ENCODE data around the gene PLIN3. TPM values are rescaled to one million over a fixed set of nuclear protein-coding genes. Genes with fewer than 3 reads are reported as not detected.
"Not testable (repeated sequence)": the region's sequence is repeated elsewhere in the genome, so short reads cannot be mapped to it uniquely, and the experiment has no call there.

Gene PLIN3
- total and polyA plus RNA-seq, 7 donors, result 20.3 to 191 (median 34.2) TPM

DNA sequence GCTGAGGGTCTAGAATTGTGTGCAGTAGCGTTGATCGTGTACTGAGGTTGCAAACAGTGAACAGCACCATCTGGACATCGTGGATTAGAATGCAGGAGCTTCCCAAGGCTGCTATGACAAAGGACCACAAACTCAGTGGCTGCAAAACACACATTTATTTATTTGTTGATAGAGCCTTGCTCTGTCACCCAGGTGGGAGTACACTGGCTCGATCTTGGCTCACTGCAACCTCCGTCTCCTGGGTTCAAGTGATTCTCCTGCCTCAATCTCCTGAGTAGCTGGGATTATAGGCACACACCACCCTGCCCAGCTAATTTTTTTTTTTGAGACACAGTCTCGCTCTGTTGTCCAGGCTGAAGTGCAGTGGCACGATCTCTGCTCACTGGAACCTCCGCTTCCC, 39.5 kb upstream of the PLIN3 start:
- intact Hi-C loops (cut with DNase I), result no loop called here
- TF ChIP-seq, protein P1, sequence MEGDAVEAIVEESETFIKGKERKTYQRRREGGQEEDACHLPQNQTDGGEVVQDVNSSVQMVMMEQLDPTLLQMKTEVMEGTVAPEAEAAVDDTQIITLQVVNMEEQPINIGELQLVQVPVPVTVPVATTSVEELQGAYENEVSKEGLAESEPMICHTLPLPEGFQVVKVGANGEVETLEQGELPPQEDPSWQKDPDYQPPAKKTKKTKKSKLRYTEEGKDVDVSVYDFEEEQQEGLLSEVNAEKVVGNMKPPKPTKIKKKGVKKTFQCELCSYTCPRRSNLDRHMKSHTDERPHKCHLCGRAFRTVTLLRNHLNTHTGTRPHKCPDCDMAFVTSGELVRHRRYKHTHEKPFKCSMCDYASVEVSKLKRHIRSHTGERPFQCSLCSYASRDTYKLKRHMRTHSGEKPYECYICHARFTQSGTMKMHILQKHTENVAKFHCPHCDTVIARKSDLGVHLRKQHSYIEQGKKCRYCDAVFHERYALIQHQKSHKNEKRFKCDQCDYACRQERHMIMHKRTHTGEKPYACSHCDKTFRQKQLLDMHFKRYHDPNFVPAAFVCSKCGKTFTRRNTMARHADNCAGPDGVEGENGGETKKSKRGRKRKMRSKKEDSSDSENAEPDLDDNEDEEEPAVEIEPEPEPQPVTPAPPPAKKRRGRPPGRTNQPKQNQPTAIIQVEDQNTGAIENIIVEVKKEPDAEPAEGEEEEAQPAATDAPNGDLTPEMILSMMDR (IDR thresholded peaks at IDR 0.05), result no peak
- TF ChIP-seq EP300 (IDR thresholded peaks at IDR 0.05), result no peak
- TF ChIP-seq POLR2A (IDR thresholded peaks at IDR 0.05), result no peak
- TF ChIP-seq POLR2AphosphoS5 (IDR thresholded peaks at IDR 0.05), result no peak
- H3K27me3 ChIP-seq, result peaks cover 6 to 21% (median 12%) of the 10 kb centered on the region in 3 donors
- H3K36me3 ChIP-seq, result no peaks in the 10 kb centered on the region
- no peak for DNase-seq
- H3K4me1 ChIP-seq, result peaks cover 0 to 25% (median 25%) of the 10 kb centered on the region in 4 donors
- no peak overlapping the region for H3K4me3 ChIP-seq
- no peak overlapping the region for H3K27ac ChIP-seq
- H3K9me3 ChIP-seq, result no peaks in the 10 kb centered on the region
- 83 to 88% methylated on average over 8 of the region's 8 CpGs for WGBS, 2 donors

DNA sequence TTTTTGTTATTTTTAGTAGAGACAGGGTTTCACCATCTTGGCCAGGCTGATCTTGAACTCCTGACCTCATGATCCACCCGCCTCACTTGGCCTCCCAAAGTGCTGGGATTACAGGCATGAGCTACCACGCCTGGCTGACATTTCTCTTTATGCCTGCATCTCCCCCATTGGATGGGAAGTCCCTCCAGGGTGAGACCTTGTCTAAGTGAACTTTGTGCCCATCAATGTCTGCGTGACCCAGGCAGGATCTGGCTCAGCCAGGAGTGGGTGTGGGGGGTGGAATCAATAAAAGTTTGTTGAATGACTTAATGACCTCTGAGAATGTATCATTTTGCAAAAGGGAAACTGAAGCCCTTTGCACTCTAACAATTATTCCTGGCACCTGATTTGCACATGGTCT, 37.0 kb upstream of the PLIN3 start:
- Histone ChIP-seq H3K4me1 (peaks cover 0 to 6% (median 5%) of the 10 kb centered on the region in 4 donors), H3K36me3 (no peaks in the 10 kb centered on the region), H3K9me3 (no peaks in the 10 kb centered on the region), H3K27me3 (peaks cover 5 to 18% (median 11%) of the 10 kb centered on the region in 3 donors), H3K27ac (no peak overlapping the region), H3K4me3 (no peak overlapping the region)
- no peak for DNase-seq
- 28 to 64% methylated on average over 3 of the region's 3 CpGs for WGBS, 2 donors
- TF ChIP-seq POLR2A (IDR thresholded peaks at IDR 0.05), result no peak
- TF ChIP-seq EP300 (IDR thresholded peaks at IDR 0.05), result no peak
- intact Hi-C loops (cut with DNase I), result no loop called here

DNA sequence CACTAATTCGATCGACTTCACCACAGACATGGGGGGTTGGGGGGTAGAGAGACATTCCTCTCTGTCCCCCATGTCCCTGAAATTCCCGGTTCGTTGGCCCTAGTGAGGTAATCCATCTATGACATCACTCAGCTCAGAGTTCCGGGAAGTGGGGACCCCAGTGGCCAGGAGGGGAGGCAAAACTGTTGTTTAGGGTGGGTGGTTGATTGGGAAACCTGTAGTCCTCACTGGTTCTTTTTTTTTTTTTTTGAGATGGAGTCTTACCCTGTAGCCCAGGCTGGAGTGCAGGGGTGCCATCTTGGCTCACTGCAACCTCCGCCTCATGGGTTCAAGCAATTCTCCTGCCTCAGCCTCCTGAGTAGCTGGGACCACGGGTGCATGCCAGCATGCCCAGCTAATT, 35.3 kb upstream of the PLIN3 start, which contains the start of gene ARRDC5:
Gene ARRDC5, minus strand, starts transcription at position 101 of the 400 bp plus-strand sequence. Its CDS starts 71 bp downstream, at position 30.
- Histone ChIP-seq H3K4me3 (no peak within 1 kb of the TSS), H3K4me1 (no peaks in the 10 kb centered on the region), H3K36me3 (no peaks in the 10 kb centered on the region), H3K27me3 (peaks cover 0 to 1% (median 0%) of the 10 kb centered on the region in 3 donors), H3K9me3 (no peaks in the 10 kb centered on the region), H3K27ac (no peak within 1 kb of the TSS)
- WGBS, 2 donors, result 82 to 86% methylated on average over 7 of the region's 7 CpGs
- TF ChIP-seq EP300 (IDR thresholded peaks at IDR 0.05), result no peak
- no peak for TF ChIP-seq POLR2A (IDR thresholded peaks at IDR 0.05)
- TF ChIP-seq, protein P1 (IDR thresholded peaks at IDR 0.05), result no peak
- TF ChIP-seq POLR2AphosphoS5 (IDR thresholded peaks at IDR 0.05), result no peak
- no peak for DNase-seq
- intact Hi-C loops (cut with DNase I), result no loop called here

DNA sequence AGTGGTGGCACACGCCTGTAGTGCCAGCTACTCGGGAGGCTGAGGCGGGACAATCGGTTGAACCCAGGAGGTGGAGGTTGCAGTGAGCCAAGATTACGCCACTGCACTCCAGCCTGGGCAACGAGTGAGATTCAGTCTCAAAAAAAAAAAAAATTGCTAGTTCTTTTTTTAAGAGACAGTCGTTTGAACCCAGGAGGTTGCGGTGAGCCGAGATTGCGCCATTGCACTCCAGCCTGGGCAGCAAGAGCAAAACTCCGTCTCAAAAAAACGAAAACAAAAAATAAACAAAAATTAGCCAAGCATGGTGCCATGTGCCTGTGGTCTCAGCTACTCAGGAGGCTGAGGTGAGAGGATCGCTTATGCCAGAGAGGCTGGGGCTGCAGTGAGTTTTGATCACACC, 33.4 kb upstream of the PLIN3 start:
- 83 to 85% methylated on average over 13 of the region's 13 CpGs for WGBS, 2 donors
- intact Hi-C loops (cut with DNase I); H3K27ac ChIP-seq; H3K36me3 ChIP-seq; H3K27me3 ChIP-seq; H3K9me3 ChIP-seq; H3K4me1 ChIP-seq; H3K4me3 ChIP-seq; DNase-seq: not testable (repeated sequence)

DNA sequence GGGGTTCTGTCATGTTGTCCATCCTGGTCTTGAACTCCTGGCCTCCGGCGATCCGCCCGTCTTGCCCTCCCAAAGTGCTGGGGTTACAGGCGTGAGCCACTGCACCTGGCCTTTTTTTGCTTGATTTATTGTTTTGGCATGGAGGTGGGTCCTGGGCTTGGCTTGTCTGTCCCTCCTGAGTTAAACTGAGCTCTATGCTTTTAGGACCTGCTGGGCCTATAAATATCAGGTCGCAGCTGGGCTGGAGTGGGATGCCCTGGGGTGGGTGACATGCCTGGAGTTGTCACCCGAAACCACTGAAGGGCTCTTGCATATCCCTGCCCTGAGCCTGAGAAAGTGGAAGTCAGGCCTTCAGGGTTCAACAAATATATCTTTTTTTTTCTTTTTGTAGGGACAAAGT, 29.7 kb upstream of the PLIN3 start:
- intact Hi-C loops (cut with DNase I), result no loop called here
- no peak for DNase-seq
- H3K36me3 ChIP-seq, result no peaks in the 10 kb centered on the region
- no peaks in the 10 kb centered on the region for H3K9me3 ChIP-seq
- WGBS, 2 donors, result 82 to 88% methylated on average over 7 of the region's 7 CpGs
- H3K27ac ChIP-seq, result no peak overlapping the region
- H3K4me1 ChIP-seq, result no peaks in the 10 kb centered on the region
- TF ChIP-seq POLR2A (IDR thresholded peaks at IDR 0.05) (no peak), POLR2AphosphoS5 (IDR thresholded peaks at IDR 0.05) (no peak), EP300 (IDR thresholded peaks at IDR 0.05) (no peak)
- TF ChIP-seq, protein P1 (IDR thresholded peaks at IDR 0.05), result no peak
- no peaks in the 10 kb centered on the region for H3K27me3 ChIP-seq
- H3K4me3 ChIP-seq, result no peak overlapping the region

DNA sequence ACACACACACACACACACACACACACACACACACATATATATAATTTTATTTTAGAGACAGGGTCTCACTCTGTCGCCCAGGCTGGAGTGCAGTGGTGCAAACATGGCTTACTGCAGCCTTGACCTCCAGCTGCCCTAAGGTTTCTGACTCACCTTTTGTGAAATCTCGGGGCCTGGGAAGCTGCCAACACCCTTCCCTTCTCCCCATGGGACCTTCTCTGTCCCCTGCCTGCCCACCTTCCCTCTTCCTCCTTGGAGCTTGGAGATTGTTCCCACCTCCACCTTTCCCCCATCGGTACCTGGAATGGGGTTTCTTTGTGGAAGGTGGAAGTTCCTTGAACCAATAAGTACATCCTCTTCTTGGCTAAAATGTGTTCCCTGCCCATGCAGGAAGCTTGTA, 28.9 kb upstream of the PLIN3 start:
- TF ChIP-seq EP300 (IDR thresholded peaks at IDR 0.05) (no peak), POLR2A (IDR thresholded peaks at IDR 0.05) (no peak), POLR2AphosphoS5 (IDR thresholded peaks at IDR 0.05) (no peak)
- TF ChIP-seq, protein P1 (IDR thresholded peaks at IDR 0.05), result no peak
- Histone ChIP-seq H3K27me3 (no peaks in the 10 kb centered on the region), H3K4me1 (no peaks in the 10 kb centered on the region), H3K9me3 (no peaks in the 10 kb centered on the region), H3K36me3 (no peaks in the 10 kb centered on the region), H3K4me3 (no peak overlapping the region), H3K27ac (no peak overlapping the region)
- no peak for DNase-seq
- 63 to 72% methylated on average over 3 of the region's 3 CpGs for WGBS, 2 donors
- intact Hi-C loops (cut with DNase I), result no loop called here

DNA sequence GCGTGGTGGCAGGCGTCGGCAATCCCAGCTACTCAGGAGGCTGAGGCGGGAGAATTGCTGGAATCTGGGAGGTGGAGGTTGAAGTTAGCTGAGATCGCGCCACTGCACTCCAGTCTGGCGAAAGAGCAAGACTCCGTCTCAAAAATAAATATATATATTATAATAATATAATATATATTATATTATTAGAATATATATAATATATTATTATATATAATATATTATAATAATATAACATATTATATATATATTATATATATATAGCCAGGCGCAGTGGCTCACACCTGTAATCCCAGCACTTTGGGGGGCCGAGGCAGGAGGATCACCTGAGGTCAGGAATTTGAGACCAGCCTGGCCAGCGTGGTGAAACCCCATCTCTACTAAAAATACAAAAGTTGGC, 25.5 kb upstream of the PLIN3 start:
- H3K27me3 ChIP-seq; H3K4me3 ChIP-seq; intact Hi-C loops (cut with DNase I); H3K36me3 ChIP-seq; H3K27ac ChIP-seq; H3K4me1 ChIP-seq; DNase-seq; H3K9me3 ChIP-seq: not testable (repeated sequence)
- WGBS, 2 donors, result 87 to 91% methylated on average over 11 of the region's 11 CpGs
